Stimulated activated CD4-positive, alpha-beta T cell treated with anti-CD3 and anti-CD28 coated beads, Interleukin-2, amount 100 ng/mL, for 48 hours (primary cell): ENCODE measurements around the gene CHD2.
"Not testable (repeated sequence)": the region's sequence is repeated elsewhere in the genome, so short reads cannot be mapped to it uniquely, and the experiment has no call there.

Experiments used
- DNase-seq, 2 donors: peaks; one replicate each; pipeline ENCODE4 v3.0.0-alpha.2; 2020

Gene CHD2

DNA sequence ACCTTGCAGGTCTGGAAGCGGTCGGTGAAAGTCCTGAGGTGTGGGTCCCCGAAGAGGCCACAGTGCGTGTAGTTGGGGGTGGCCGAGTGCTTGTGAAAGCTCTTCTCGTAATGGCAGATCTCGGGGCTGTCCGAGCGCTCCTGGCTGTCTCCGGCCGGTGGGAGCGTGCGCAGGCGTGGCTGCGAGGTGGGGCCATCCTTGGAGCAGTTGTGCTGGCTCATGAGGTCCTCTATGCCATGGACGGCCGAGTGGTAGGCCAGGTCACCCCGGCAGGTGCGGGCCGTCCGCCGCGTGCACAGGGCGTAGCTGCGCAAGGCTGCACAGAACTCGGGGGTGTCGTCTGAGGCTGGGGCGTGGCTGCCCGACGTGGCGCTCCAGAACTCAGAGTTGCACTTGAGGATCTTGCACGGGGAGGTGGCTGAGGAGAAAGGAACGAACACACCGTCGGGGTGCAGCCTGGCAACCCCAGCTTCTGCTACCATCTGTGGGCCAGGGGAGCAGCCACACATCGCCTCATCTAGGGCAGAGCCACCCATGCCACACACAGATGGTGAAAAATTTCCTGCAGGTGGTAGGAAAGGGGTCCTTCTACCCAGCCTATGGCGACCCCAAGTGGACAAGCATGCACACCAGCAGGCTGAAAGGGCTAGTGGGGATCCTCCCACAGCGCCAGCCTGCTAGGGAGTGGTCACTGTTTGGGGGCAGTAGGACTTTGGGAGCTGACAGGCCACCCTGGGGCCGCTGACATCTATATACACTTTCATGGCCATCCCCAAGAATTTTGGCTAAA lies 152.2 kb downstream of the CHD2 start:
- no peak for DNase-seq

DNA sequence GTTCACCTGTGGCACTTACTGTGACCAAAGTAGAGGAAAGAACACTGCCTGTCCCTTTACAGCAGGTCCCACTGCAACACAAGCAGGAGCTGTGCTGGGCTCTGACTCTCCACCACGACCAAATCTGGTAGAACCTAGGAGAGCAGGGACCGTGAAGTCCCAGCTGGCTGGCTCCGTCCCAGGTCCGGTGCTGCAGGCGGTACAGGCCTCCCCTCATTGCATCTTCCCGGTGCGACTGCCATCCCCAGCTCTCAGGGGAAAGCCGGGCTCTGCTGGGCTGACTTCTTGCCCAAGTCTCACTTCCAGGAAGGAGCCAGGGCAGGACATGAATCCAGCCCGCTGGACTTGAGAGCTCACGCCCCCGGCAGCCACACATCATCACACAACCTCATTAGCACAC lies 155.1 kb downstream of the CHD2 start:
- no peak for DNase-seq

DNA sequence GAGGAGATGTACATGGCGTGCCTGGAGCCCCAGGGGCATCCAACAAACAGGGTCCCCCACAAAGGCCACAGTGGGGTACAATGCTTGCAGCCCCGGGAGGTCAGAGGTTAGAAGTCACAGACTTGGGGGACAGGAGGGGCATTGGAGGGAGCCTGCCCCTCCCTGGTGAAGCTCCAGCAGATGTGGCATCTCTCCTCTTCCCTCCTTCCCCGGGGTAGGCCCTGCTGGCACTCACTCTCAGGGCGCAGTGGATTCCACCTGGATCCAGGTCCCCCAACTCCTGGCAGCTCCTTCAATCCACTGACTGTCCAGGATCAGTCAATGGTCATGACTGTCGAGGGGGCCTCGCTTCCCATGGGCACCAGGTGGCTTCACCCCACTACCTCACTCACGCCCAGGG lies 156.7 kb downstream of the CHD2 start:
- DNase-seq: no peak

DNA sequence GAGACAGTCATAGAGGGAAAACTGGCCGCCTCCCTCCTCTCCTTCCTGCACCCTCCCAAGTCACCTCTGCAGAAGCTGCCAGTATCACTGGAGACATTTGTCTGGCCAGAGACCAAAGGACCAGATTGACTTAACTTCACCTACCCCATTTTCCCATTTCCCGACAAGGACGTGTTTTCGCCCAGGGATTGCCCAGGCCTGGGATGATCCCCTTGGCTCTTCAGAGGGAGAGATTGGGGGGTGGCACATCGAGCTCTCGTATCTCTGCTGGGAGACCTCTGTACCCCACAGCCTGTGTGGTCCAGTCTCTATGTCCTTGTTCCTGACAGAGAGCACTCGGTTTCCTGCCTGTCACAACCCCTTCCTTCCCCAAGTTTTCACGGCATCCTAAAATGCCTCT lies 157.5 kb downstream of the CHD2 start:
- no peak for DNase-seq

DNA sequence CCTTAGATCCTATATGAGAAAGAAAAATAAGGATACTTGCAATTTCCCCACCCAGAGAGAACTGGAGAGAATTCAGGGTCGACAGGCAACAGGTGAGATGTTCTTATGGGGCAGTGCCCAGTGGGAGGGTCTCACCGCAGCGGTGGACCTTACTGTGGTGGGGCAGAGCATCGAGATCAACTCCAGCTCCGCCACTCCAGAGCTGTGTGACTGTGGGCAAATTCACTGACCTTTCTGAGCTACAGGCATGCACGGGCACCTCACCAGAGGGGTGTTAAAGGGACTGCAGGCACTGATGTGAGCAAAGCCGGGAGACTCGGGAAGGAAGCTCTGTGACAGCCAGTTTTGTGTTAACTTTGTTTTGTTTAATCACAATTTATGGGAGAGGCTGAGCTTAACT lies 158.0 kb downstream of the CHD2 start:
- DNase-seq: no peak

DNA sequence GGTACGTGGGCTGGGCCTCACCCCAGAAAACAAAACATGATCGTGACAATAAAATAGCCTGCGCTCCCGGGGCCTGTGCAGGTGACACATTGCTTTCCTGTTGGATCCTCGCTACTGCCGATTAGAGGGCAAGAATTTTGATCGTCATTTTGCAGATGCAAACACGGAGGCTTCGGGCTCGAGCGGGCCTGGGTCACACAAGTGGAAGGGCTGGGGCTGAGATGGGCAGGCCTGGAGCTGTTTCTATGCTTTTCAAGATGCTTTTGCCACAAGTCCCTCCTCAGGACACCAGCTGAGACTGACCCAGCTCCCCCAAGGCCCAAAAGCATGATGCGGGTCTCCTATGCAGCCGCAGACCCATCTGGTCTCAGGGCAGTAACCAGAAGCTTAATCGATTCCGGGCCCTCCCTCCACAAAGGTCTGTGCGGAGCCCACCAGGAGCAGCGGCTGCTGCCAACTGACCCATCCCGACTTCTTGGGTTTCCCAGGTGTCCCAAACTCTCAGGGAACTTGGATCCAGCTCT lies 158.8 kb downstream of the CHD2 start:
- no peak for DNase-seq

DNA sequence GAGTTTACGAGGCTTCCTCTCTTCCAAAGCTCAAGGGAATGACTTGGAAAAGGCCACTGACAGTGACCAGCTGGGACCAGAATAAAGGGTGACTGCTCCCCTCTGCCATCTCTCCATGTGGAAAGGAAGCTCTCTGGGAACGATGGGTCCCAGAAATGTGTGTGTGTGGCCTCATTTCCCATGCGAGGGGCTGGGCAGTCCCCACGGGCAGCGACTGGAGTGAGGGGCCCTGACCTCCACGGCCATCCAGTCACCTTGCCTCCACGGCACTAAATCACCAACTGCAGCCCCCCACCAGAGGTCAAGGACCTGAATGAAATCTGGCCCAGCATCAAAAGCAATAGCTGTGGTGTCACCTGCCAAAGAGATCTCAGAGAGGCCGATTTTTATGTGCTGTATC lies 159.3 kb downstream of the CHD2 start:
- DNase-seq: no peak

DNA sequence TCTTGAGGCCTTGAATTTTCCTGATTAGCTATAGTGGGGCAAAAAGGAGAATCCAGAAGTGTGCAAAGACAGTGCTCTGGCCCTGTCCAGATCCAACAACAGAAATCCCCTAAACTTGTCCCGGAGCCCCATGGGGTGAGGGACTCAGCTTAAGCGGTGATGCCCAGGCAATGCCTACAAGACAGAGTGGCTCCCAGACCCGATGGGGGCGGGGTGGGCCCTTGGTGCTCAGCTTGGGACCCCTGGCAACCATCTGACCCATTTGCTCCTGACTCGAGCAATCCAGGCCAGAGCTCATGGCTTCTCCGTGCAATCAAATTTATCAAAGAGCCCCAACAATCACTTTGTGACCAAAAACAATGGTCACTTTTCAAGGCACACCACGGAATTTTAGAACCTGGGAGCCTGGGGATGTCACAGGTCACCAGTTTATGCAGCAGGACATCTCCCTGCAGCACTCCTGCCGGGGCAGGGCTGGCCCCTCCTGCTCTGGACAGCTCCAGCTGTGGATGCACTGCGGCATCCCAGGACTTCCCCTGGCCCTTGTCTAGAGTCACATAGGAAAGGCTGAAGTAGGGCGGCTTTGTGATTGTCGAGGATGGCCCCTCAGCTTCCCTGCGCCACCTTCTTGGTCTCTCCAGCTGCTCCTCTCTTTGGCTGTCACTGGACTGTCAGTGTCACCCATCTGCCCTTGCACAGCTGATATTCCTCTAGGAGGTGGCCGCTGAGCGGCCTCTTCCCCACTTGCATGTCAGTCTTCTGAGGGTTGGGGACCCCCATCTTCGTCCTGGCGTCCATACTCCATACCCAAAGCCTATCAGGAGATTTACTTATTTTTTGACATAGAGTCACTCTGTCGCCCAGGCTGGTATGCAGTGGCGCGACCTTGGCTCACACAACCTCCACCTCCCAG lies 160.5 kb downstream of the CHD2 start:
- DNase-seq: no peak

DNA sequence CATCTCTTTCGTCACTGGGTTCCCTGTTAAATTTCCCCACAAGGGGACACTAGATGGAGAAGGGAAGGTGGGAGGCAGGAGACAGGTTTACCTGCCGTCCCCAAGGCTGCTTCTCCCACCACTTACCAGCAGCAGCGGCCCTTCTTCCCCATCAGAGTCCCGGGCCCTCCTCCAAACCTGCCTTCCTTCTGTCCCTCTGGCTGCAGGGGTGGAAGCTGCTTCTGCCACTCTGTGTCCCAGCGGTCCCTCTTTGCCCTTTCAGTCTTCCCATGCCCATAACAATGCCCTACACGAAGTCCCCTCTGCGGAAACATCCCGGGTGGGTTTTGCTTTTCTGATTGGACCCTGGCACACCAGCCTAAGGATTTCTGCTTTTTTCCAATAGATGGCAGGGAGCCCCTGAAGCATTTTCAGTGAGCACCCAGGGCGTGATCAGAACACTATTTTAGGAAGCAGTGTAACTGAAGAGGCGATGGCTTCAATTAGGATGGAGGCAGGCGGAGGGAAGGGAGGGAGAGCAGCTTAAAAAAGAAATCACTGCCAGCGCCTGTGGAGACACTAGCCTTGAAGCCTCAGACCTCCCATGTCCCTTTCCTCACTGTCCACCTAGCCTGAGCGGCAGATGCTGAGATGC lies 162.6 kb downstream of the CHD2 start:
- DNase-seq: not testable (repeated sequence)

DNA sequence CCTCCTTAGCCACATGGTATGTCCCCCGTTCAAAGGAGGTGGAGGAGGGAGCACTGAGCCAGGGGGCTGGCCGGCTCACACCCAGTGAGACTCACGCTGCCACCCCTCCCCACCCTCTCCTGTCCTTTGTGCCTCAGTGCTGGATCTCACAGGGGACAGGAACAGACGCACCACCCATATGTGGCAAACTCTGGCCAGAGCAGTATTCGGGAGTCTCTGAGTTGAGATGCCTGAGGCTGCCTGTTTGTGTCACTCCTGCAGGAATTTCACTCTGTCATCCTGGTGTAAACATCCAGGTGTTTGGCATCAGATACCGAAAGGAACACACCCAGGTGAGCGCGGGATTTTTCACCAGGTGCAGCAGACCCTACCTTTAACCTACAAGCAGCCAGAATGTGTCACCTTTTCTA lies 163.1 kb downstream of the CHD2 start:
- DNase-seq: no peak

DNA sequence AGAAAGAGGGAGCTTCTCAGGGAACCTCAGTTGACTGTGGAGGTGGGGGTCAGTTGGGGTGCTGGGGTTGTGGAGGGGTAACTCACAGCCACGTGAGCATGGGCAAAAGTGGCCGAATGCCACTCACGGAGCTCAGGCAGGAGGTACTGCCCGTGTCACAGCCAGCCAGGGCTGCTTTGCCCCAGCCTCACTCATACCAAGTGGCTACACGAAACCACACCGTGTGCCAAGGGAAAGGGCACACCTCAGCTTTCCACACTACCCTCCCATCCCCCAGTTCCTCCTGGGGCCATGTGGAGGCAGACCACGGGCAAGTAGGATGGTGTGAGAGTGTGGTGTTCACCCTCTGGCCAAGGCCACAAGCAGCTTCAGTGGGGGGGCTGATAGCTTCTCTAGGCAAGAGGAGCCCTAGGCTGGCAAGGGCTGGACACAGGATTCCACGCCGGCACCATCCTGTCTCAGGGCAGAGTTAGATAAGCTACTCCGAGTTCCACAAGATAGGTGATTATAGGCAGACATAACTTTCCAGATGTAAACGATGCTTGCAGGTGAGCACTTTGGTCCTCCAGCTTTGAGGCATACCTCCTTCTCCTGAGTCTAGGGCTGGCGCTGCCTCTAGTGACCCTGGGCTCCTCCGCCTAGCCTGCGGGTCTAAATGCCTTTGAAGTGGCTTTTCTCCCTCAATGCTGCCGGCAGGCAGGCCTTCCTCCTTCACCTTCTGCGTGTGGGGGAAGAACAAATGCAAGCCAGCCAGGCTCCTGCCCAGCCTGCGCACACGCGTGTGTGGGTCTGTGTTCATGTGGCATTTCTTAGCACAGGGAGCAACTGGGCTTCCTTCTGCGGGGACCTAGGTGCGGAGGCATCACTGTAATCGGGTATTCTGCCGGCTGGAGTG lies 163.9 kb downstream of the CHD2 start:
- no peak for DNase-seq

DNA sequence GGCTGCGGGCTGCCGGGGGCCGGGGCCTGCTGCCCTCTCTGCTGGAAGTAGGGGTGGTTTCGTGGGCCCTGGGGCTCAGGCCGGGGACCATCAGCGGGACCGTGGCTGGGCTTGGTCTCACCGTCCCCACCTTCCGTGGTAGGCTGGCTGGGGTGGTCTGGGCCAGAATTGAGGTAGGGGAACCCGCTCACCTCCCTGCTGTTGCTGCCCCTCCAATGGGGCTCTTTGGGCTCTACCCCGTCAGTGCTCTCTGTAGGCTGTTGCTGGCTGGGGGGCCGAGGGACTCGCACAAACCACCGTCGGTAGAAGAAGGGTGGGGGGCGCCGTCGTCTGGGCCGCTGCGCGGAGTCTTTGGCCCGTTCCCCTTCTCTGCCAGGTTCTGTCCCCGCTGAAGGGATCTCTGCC lies 165.5 kb downstream of the CHD2 start:
- DNase-seq: no peak

DNA sequence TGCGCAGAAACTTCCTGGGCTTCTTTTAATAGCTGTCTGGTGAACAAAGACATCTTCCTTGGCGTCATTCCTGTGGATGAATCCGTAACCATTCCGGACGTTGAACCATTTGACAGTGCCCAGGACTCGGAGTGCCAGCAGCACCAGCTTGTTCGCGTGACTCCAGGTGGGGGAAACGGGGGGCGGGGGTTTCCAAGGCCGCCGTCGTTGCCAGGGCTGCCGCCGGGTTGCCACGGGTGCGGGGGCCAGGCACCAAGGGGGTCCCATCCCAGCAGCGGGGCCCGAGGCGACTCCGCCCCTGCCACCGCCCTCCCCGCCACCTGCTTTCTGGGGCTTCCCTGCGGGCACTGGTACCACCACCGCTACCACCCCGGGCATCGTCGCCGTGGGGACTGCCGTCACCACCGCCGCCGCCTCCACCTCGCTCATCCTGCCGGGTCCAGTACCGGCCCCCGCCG lies 166.1 kb downstream of the CHD2 start:
- DNase-seq: no peak

DNA sequence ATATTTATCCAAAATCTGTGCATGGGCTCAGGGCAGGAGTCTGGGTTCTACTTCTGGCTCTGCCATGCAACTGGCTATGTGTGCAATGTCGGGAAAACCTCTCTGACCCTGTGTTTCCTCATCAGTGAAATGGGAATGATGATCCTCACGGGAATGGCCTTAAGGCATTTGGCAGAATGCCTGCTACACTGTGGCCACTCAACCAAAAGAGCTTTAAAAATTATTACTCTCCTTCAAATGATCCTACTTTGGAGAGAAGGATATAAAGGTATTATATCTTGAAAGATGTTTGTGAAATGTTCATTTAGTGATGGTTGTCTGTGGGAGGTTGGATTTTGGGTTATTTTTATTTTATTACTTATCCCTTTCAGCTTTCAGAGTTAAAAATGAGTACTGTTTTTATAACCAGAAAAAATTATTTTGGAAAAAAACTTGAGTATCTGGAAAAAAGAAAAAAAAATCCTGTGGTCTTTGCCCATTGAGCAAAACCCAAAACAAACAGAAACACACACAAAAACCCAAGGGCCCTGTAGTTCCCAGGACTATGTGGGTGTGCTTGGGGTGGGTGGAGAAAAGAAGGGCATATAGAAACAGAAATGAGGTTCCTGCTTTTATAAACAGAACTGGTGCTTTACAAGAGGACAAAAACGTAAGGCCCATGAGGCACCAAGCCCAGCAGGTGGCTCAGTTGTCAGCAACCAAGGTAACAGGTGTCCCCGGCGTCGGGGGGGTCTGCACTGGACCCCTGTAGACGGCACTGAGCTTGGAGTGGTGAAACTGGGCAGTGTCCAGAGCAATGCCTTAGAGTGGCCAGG lies 166.9 kb downstream of the CHD2 start:
- DNase-seq: no peak

DNA sequence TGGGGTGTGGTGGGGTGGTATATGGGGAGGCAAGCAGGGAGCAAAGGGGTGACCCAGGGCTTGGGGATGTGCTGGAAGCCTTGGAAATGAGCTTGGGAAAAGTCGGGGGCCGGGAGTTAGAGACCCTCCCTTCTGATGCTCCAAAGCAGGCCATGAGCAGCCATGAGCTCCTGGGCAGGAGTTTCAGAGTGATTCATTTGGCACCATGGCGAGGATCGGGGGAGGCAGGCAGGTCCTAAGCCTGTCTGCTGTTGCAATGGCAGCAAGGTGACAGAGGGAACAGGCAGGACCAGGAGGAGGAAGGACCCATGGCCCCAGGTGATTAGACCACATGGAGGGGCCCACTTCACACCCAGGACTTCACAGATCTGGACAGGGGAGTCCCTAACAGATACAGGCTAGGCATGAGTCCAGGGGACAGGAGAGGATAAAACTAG lies 167.5 kb downstream of the CHD2 start:
- DNase-seq: no peak

DNA sequence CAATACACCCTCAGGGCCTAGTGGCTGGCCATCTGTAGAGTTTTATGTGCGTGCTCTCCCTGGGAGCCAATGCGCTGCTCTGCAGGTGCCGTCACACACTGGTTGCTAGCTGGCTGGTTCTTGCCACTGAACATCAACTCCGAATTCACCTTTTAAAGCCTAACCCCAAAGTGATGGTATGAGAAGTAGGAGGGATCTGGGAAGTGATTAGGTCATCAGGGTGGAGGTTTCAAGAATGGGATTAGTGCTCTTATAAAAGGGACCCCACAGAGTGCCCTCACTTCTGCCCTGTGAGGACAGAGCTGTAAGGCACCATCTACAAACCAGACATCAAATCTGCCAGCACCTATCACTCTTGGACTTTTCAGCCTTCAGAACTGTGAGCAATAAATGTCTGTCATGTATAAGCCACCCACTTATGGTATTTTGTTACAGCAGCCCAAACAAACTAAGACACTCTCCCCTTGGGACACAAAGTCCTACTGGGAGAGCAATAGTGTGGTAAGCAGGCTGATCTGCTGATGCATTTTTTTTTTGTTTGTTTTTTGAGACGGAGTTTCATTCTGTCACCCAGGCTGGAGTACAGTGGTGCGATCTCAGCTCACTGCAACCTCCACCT lies 168.6 kb downstream of the CHD2 start:
- DNase-seq: no peak

DNA sequence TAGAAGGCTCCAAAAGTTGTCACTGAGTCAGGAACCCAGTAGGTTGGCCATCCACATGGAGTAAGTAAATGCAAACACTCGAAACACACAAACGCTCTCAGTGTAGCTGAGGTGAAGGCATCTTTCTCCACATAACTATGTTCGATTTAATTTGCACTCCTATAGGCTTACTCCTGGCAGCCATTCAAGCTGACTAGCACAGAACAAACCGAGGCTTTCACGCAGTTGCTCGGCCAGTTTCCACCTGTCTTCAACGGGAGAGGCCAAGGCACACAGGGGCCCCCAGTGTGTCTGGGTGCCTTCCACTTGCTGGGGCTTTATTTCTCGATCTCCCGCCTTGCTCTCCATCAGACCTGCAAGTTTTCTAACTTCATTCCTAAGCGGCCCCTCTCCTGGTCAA lies 170.0 kb downstream of the CHD2 start:
- DNase-seq: no peak

DNA sequence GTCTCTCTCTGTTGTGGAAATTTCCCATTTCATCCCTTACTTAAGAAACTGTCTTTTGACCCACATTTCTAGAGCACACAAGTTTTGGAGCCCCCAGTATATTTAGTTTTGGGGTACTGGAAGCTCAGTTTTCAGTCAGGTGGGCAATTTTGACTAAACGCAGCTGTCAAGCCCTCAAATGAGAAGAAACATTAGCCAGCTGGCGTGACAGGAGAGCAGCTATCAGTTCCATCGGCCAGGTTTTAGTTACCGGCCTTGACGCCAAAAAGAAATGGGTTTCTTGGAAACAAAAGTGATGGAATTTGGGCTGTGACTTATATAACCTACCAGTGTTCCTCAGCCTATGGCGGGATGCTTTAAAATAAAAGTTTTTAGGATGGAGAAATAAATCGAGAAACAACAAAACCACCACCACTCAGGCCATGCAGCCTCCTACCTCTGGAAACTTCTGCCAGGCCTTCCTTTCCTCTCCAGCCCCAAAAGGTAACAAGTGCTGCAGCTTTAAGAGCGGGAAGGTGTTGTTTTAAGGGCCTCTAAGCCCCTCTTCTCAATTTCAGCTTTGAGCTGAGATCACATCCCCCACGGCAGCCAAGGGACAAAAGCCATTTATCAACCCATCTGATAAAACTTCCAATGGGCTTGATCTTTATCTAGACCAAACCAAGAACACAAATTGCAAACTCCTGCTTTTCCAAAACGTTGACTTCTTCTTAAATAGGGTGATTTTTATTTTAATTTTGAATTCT lies 170.6 kb downstream of the CHD2 start:
- no peak for DNase-seq

DNA sequence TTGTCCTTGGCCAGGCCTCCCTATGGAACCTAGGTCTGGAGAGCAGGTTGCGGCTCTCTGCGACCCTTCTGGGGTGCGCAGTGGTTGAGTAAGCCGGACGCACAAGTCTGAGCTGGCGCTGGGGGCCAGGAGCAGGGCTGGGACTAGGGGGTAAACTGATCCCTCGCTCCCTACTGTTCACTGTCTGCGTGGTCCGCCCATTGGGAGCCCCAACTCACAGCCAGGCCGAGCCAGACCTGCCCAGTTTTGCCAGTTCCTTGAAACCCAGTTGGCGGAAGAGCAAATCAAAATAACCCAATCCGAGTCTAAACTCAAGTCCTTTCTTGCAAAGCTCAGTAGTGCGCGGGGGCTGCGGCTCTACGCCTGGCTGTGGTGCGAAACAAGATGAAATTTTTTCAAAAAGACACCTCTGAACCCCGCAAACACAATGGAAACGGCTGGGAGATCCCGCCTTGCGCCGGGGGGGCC lies 171.4 kb downstream of the CHD2 start:
- DNase-seq: no peak

DNA sequence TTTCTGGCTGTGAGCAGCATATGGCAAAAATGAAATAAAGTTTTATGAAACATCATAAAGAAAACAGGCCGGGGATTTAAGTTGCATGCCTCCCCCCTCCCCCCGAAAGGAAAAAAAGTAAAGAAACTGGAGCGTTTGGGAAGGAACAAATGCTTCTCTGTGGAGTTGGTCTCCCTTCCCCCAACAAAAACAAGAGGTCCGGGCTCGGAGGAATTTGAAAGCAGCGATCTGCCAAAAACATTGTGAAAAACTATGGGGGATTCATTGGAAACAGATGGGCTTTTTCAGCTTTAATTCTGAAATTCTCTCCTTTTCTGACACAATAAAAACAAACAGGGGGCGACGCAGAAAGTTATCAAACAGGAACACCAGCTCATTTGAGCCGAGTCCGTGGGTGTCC lies 171.9 kb downstream of the CHD2 start:
- no peak for DNase-seq
